Measurements from ENCODE around the gene GP2.

GP2 gene

DNA sequence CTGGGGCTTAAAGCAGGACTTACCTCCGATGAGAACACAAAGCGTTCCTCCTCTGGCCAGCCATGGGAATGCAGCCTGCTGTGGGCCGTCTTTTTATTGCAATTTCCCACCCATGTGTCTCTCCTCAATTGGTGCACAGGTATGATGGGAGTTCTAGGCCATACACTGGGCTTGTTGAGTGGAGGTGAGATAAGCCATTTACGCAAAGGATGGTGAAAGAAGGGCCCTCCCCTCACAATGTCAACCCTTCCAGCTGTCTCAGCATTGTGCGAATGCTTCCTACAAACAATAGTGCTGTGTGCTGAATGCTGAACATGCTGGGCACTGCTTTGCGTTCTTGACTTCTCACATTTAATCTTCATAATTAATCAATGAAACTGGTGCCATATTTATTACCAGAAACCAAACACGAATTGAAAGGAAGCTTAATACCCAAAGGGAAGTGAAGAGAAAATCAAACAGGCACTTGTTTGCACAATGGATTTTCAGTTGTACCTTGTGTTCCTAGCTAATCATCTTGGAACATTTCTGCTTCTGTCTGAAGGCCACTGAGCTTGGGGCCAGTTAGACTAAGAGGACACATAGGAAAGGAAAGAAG is at the start of gene GP2:
Gene GP2 (minus strand): TSS at position 70 of the 598 bp plus-strand sequence. CDS start 1,082 bp downstream, outside the sequence.
- DNase-seq = no peak

DNA sequence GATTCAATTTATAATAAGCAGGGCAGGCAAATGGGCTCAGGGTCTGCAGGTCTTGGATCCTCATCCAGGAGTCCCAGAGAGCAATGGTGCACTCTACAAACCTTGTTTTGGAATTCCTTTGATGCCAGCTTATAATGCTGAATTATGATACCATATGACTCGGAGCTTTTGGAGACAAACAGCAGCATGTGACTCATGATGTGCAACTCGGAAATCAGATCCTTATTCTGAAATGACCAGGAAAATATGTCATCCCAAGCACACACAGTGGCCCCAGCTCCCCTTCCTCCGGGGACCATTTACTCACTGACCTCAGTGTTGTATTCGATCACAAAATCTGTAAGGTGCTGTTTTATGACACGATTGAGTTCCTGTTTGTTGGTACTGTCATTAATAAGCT is 45.4 kb upstream of the GP2 start:
- no peak for DNase-seq

DNA sequence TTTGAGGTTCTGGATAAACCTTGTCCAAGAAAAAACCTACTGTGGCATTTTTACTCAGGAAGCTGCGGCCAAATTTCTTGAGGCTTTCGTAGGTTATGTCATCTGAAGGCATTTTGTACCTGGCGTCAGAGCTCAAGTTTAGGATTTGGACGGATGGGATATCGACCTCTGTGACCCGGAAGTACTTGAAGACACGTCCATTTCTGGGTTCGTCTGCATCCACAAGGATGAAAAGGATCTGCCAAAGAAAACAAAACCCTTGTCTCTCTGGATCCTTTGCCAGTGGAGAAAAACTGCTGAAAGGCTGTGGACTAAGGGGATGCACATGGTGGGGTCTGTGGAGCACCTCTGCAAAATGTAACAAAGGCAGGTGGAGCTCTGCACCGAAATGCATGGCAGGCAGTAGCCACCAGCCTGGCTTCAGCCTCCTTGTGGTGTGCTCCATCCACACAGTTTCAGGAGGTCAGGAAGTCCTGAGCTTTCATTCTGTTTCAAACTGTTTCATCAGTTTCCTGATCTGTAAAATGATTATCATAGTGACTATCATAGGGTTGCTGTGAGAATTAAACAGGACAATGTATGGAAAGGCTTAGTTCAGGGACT is 42.2 kb upstream of the GP2 start:
- DNase-seq = no peak

DNA sequence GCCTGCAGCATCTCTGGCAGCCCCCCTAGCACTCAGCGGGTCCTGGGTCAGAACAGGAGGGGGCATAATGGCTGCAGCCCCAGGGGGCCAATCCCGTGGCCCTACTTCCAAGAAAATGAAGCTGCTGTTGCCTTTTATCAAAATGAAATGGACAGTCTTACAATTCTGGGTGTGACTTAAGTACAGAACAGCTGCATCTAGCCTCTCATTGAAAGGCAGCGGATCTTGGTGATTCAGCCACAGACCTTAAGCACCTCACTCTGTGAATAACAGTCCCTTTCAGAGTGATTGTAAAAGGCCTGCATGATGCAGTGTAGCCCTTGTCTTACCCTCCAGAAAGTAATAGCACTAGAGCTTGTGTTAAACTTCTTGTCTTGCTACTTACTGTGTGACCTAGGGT is 36.7 kb upstream of the GP2 start:
- no peak for DNase-seq

DNA sequence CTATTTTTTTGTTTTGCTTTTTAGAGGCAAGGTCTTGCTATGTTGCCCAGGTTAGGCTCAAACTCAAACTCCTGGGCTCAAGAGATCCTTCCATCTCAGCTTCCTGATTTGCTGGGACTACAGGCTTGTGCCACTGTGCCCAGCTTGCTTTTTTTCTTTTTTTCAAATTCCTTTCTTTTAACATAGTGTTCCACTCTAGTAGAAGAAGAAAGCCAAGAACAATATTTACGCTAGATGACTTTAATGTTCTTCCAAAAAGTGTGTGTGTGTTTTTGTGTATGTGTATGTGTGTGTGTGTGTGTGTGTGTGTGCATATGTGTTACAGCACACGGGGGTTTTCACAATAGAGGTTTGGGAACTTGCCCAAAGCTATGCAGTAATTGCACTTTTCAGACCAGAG is 35.9 kb upstream of the GP2 start:
- no peak for DNase-seq

DNA sequence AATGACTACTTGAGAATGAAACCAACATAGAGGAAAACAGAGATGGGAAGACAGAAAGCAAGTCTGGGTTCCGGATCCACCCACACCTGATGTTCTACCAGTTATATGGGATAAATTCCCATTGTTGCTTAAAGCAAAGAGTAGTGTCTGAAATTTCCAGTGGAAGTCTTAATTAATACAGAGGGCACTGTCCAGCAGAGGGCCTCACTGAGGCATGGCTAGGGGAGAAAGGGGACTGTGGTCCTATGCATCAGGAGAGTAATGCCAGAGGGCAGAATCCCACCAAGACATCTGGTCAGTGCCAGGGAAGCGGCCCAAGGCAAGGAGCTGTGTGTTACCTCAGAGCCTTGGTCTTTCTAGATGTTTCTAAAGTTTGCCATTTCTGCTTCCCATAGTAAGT is 32.7 kb upstream of the GP2 start:
- no peak for DNase-seq

DNA sequence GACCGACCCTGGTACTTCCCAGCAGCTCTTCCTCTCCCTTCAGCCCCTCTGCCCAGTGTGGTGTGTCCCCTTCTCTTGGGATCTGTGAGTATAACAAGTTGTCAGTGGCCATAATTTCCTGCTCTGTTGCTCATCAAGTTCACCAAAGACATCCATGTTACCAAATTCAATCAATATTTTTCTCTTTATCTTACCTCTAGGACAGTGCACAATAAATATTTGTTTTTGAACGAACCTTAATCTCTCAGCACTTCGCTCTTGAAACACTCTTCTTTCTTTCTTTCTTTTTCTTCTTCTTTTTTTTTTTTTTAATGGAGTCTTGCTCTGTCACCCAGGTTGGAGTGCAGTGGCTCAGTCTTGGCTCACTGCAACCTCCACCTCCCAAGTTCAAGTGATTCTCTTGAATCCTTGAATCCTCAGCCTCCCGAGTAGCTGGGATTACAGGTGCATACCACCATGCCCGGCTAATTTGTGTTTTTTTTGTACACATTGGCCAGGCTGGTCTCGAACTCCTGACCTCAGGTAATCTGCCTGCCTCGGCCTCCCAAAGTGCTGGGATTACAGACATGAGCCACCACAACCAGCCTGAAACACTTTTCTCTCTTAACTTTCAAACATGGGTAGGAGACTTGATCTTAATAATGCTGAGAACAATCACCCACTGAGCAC is 27.9 kb upstream of the GP2 start:
- DNase-seq = no peak

DNA sequence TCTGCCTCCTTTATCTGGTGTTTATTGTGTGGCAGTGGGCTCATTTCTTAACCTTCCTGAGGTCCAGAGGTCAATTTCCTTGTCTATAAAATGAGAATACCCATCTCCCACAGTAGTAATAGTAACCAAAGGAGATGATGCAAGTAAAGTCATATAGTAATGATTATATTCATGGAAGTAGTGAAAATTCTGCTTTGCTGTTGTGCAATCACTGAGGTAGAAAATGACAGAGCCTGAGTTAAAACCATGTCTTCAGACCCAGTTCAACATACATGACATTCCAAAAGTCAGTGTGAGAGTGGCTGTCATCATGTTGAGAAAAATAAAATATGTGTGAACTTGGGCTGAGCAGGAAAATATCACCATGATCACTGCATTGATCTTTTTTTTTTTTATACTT is 26.1 kb upstream of the GP2 start:
- no peak for DNase-seq

DNA sequence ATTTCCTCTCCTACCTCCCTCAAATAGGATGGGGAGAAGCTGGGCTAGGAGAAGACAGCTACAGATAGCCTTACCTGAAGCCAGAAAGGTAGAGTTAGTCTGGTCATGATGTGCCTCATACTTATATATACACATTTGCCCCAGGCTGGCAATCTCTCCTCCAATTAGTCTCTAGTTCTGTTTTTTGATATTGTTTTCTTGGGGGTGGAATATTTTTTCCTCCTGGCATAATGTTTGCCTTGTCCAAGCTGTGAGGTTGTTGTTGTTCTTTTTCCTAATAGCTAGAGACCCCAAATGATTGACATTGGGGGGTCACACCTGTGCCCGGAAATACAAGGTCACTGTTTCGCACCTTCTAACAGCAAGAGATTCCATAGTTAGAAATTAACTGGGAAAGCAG is 25.3 kb upstream of the GP2 start, which contains the start of gene UMOD:
Gene UMOD (minus strand): TSS at position 101 of the 400 bp plus-strand sequence. CDS start 1,978 bp downstream, outside the sequence.
- no peak for DNase-seq

DNA sequence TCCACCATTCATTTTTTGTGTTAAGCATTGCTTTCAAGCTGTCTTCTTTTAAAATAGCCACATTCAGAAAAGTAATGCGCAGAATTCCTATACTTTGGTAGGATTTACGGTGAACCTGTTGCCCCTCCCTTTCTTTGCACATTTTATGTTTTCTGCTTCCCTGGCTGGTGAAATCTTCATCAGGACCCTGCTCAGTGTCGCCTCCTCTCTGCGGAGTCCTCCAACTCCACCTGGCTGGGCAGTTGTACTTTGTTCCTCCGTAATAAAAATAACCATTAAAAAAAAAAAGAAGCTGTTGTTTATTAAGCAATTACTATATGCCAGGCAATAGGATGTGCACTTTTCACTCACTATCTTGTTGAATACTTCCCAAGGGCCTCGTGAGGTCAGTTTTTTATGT is 22.3 kb upstream of the GP2 start:
- no peak for DNase-seq

DNA sequence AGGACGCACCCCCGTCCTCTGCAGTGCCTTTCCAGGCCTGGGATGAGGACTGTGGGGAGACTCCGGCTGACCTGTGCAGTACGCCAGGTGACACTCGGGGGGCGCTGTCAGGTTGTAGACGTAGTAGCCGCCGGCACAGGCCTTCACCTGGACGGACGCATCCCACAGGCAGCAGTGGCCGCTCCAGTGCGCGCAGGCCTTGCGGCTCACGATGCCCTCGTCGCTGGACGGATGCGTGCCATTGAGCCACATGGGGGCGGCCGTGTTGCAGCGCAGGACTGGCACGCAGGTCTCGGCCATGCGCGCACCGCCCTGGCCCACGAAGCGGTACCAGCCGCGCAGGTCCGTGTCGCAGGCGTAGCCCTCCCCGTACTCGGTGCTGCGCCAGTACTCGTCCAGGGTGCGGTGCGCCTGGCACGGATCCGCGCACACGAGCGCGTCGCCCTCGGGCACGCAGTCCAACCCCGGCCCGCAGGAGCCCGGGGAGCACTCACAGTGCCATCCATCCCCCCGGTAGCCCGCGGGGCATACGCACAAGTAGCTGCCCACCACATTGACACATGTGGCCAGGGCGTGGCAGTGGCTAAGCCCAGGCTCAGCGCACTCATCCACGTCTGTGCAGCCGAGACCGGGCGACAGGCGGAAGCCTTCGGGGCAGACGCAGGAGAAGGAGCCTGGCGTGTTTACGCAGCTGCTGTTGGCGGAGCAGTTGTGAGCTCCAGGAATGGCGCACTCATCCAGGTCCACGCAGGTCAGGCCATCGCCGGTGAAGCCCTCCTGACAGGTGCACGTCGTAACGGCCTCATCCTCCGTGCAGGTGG is 21.3 kb upstream of the GP2 start:
- no peak for DNase-seq

DNA sequence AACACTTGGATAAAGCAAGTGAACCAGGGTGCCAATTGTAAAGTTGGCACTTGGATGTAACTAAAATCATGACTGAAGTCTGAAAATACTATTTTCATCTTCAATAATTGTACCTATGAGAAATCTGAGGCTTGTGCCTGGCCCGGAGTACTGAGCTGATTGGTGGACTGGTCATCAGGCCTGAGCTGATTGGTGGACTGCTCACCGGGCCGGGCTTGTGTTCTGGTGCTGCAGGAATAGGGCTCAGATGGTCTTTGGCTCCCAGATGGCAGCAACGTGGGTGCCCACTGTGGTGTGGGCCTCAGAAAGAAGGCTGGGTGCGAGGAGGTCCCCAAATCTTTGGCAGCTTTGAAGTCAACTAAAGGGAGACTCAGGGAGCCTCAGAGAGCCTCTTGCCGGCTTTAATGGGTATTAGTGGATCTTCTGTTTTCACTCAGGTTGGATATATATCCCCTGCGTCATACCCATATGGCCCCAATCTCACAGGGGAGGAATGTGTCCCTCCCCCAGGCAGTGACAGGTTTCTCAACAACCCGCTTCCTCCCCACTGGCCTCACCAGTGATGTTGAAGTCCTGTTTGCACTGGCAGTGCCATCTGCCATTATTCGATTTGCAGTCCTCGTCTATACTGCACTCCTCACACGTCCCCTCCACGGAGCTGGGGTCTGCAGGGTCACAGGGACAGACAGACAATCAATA is 20.5 kb upstream of the GP2 start:
- DNase-seq = no peak

DNA sequence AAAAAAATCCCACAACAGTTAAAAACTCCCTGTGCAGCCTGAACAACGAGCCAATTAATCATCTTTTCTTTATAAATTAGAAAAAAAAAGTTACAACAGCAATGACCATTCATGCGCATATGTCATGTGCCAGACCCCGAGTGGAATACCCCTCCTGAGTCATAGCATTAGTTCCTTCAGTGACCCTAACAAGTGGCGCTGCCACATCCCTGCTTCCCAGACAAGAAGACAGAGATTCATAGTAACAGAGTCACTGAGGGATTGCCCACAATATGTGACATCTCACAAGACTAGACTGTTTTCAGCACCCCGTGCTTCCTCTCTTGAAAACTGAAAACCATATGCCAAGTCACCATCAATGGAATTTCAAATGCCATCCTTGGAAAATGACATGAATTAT is 17.3 kb upstream of the GP2 start:
- no peak for DNase-seq

DNA sequence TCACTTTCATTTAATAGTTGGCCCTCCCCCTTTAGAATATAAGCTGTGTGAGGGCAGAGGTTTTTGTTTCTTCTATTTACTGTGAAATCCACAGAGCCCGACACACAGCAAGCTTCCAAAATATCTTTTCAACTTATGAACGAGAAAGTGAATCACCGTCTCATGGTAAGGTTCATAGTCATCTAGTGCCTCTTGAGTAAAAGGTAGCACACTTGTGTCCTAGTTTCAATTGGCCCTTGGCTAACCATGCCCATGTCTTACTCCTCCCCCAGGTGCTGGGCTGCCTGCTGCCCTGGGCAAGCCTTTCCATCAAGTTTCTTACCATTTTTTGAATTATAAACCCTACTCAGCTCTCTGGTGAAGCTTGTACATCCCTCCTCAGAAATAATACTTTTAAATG is 12.4 kb upstream of the GP2 start:
- DNase-seq = no peak

DNA sequence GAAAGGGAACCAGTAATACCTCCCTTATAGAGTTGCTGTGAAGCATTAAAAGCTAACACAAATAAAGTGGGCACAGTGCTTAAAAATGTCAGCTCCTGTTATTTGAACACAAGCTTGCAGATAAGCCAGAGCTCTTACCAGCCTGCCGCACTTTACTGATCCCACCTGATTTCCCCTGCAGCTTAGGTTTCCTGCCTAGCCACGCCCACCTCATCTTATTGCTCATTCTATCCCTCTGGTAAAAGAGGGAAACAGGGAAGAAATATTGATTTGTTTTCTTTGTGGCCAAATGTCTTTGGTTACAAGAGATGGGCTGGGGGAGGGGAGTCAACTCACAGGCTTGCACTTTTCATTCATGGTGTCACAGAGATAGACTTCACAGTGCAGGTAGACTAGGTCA is 9.6 kb upstream of the GP2 start:
- no peak for DNase-seq

DNA sequence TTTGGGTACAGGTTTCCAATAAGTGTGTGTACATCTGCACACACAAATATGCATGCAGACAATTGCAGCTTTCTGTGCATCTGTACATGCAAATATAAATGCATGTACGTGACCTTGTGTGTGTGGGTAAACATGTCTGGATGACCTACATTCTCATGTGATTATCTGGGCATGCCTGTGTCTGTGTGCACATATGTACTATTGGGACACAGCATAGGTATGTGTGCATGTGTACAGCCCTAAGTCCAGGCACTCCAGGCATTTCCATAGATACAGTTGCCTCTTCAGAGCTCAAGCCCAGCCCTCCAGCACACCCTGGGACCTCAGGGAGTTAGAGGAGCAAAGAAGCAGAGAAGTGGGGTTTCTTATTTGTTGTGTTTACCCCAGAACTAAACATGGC is 7.1 kb upstream of the GP2 start:
- DNase-seq = no peak

DNA sequence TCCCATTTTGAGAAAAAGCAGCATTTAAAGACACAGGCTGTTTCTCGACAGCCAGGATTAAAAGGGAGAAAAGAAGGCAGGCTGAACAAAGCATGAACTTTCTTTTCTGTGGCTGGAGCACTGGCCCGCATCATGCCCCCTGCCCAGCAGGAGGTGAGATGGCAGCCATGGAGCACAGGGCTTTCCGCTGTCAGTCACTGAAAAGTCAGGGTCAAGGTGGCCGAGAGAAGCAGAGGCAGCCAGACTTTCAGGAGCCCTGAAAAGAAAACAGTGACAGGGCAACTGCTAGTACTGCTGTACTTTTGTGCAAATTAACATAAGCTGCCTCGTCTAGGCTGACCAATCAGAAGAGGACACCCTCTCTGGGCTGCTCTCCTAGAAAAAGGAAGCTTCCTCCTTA is 5.8 kb upstream of the GP2 start:
- no peak for DNase-seq

DNA sequence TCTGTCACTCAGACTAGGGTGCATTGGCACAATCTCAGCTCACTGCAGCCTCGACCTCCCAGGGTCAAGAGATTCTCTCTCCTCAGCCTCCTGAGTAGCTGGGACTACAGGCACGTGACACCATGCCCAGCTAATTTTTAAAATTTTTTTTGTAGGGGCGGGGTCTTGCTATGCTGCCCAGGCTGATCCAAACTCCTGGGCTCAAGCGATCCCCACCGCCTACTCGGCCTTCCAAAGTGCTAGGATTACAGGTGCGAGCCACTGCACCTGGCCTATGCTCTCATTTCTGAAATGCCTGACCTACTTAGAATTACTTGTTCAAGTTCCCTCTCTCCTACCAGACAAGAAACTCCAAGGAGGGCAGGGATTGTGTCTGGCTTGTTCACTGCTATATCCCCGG is 5.1 kb upstream of the GP2 start:
- DNase-seq = no peak

DNA sequence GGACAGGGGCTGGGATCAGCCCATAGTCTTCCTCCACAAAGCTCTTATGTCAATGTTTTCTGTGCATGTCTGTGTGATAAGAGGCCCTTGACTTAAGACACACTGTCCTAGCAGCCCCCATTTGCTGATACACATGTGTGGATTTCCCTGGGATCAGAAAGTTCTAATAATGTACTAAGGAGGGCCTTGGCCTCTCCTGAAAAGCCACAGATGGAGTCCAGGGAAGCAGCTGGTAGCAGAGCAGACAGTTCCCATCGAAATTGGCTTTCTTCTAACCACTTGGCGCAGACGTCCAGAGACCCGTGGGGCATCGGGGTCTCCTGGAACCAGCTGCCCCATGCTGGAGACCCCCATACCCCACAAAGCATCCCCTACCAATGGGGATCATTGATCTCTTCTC is 4.3 kb upstream of the GP2 start:
- no peak for DNase-seq

DNA sequence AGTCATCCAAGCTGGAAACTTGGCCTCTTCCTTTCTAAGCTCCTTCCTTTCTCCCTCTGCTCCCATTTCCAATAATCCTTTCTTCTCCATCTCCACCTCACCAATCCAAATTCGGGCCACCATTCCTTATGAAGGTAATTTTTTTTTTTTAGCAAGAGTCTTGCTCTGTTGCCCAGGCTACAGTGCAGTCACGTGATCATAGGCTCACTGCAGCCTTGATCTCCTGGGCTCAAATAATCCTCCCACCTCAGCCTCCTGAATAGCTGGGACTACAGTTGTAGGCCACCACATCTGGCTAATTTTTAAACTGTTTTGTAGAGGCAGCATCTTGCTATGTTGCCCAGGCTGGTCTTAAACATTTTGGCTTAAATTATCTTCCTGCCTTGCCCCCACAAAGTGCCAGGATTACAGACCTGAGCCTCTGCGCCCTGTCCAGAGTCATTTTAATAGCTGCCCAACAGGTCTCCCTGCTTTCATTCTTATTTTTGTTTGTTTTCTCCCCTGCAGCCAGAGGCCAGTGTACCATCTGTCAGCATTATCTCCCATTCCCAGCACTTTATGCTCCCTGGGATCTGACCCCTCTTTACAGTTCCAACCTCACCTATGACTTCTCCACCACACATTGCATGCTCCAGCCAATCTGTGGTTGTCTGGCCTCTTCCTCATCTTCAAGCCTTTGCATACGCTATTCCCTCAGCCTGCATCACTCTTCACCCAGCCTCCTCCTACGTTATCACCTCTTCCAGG is 2.3 kb upstream of the GP2 start:
- no peak for DNase-seq

DNA sequence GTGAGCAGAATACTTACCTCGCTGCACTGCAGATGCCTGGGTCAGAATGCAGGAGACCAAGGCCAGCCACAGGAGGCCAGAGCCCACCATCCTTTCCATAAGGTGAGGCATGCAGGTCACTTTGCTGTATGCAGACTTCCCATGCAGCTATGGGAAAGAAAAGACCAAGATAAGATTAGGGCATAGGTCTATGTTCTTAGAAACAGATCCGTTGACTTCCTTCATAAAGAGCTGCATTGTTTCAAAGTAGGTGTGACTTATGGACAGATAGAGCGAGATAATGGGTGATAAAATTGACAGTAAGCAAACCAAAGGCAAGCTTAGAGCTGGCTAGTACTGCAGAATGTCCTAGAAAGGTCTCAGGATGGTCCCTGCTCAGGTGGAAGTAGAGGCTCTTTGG is 992 bp downstream of the GP2 start:
- DNase-seq = no peak

DNA sequence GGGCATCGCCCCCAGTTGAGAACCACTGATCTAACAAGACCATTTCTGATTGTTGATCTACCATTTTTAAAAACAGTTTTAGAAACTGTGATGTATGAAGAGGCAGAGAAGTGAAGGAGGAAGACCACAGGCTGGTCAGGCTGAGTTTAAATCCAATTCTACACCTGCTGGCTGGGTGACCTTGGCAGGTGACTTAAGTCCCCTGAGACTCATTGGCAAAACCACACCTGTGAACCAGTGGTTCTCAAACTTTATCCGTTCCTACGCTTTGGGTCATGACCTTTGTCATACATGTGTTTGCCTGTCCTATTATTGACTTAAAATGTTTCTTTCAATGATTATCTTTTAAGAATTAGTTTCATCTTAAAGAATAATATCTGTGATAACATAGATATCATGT is 2.3 kb downstream of the GP2 start:
- no peak for DNase-seq
